Stimulated activated CD4-positive, alpha-beta T cell treated with anti-CD3 and anti-CD28 coated beads, Interleukin-1b, Interleukin-23, amount 100 ng/mL, for 1 hour (primary cell): ENCODE results near the gene VPS16.

ENCODE experiments used
- DNase-seq, 2 donors: peaks; one replicate each; pipeline ENCODE4 v3.0.0-alpha.2; 2020; ENCODE audit warnings: low read depth in 2 of 2

VPS16 gene

DNA sequence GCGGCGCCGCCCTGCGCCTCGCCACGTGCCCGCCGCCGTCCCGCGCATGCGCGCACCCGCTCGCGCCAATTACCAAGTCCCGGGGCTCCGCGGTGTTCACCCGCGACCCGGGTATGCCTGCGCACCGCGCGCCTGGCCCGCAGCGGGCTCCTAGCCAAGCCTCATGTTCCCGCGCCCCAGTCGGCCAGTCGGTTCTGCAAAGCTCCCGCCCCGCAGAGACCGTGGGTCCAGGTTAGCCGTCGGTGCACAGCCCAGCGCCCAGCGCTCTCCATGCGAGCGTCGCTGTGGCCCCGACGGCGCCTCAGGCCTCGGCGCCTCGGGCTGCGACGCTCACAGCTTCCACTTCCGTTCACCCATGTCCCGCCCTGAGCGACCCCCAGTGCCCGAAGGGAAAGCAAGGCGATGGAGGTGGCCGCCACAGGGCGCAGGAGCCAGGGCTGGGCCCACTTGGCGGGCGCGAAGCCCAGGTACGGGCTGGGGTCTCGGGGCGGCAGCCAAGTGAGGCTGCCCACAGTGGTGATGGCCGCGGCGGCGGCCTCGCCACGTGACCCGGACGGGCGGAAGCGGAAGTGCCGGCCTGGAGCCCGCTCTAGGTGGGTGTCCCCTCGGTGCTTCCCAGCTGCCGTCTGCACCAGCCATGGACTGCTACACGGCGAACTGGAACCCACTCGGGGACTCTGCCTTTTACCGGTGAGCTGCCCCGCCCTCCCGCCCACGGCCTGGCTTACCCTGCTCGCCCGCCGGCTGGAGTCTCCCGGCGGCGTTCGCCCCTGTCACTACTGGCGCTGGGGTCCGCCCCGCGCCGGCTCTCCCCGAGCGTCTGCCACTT is at the start of gene VPS16, which contains the start of gene PCED1A:
Gene VPS16 (plus strand): TSS at position 608 of the 829 bp plus-strand sequence. CDS start 30 bp downstream, at position 638.
Gene PCED1A (minus strand): TSS at position 518 of the 829 bp plus-strand sequence. CDS start 743 bp downstream, outside the sequence.
- peak; percentile 56 to 74 for DNase-seq

DNA sequence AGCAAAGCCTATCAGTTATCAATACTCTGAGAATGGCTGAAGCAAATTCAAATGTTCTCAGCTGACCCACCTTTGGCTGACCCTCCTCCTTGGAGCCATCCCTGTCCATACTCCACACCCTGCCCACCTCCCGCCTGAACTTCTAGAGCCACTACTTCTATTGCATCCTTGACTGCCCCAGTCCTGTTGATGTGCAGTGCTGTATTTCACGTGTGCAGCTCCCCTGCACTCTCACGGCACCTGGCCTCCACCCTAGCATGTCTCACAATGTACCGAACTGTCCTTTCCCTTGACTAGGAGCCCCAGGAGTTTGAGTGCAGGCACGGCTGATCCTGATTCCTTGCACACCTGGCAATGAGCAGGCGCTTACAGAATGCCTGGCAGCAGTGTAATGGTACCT is 47.1 kb upstream of the VPS16 start:
- DNase-seq = no peak

DNA sequence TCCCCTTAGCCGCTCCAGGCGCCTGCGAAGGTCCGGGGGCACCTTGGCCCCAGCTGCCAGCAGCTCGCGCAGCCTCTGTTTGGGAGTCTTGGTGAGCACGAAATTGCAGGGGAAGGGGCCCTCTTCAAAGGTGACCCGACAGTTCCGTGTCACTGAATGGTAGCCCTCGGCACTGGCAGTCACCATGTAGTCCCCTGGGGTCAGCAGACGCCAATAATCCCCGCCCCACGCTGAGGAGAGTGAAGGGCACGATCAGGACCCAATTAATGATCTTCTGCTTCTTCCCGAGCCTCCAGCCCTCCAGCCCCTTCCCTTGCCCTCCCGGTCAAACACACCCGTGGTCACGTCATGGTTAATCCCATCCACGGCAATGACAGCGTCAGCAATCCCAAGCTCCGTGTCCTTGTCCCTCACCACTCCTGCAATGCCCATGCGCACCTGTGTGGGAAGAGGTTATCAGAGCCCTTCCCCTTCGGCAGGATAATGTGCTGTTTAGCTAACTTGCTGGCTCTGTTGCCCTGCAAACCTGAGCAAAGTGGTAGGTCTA is 46.3 kb upstream of the VPS16 start:
- DNase-seq = no peak

DNA sequence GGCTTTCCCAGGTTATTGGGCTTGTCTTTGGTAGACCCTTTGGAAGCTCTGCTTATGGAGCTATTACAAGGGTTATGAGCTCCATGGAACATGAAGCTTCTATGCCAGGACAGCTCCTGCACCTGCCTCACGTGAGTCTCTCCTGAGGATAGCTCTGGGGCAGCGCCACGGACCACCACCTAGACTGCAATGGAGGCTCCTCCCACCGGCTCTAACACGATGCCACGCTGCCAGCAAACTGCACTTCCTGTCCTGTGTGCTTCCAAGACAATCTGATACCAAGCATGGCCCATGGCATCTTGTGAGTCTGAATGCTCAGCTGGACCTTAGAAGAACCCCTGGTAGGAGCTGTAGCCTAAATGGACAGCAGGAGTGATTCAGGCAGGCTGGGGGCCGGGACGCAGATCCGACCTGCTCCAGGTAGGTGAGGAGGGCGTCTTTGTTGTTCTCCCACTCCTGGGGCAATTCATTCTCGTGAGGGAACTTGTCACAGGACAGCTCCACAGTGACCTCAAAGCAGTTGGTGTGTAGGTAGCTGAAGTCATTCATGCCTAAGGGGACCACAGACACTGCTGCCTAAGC is 45.6 kb upstream of the VPS16 start:
- no peak for DNase-seq

DNA sequence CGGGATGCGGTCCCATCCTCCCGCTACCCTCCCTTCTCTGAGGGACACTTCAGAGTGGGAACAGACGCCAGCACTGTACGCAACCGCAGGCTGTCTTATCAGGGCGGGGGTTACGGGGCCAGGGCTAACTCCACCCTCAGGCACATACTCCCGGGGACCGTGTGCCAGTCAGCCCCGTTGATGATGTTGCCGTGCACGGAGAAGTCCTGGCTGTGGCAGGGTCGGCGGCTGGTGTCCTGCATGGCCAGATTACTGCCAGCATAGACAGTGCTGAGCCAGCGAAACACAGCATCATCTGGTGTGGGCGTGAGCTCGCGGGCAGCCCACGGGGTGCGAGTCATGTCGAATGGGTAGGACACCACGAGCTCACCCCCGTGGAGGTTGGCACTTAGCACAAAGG is 45.1 kb upstream of the VPS16 start:
- DNase-seq = no peak

DNA sequence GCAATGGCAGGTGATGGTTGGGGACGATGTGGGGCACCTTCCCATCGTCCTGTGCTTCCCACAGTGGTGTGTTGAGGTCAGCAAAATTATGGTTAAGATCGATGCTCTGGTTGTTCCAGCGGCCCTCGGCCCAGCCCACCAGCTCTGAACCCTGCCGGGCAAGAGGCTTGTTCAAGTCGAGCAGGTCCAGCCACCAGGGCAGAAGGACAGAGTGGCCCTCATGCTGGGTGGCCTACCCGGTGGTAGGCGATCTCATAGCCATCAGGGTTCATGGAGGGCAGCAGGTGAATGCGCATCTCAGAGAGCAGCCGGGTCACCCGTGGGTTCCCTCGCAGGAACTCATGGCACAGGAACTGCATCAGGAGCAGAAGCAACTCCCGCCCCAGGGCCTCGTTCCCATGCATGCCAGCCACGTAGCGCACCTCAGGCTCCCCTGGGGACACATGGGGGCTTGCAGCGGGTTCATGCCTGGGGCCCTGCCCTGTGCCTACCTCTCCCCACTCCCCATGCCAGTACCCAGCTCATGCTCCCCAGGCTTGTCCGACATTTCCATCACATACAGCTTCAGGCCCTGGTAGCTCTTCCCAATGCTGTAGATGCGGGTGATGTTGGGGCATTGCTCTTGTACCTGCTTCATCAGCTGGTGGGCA is 44.4 kb upstream of the VPS16 start:
- no peak for DNase-seq

DNA sequence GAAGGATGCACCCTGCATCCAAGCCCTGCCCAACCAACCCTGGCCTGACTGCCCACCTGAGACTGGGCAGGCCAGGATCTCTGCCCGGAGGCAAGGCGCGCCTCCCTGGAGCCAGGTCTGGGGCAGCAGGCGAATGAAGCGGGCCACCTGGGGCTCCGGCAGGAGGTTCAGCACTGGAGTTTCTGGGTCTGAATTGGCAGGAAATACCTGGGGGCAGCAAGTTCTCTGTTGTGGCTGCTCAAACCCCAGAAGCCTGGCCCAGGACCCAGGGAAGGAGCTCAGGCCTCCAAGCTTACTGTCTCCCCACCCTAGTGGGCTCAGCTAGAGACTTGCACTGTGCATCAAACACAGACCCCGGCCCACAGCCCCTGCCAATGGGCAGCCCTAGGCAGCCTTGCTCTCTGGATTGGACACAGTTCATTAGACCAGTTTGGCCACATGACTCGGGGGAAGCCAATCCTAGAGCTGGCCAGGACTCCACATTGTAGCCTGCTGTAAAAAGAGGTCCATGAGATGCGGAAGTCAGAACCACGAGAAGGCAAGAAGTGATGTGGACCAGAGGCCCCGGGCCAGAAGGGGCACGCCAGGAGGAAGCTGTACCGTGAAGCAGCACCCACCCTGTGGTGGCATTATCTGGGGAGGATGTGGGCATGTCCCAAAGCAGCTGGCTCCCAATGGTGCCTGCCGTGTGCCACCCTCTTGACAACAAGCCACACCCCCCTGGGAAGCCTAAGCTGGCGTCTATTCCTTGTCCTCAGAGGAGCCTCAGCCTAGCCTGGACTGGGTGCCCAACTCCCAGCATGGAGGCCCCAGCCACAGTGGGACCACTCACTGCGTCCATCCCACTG is 43.2 kb upstream of the VPS16 start:
- DNase-seq = no peak

DNA sequence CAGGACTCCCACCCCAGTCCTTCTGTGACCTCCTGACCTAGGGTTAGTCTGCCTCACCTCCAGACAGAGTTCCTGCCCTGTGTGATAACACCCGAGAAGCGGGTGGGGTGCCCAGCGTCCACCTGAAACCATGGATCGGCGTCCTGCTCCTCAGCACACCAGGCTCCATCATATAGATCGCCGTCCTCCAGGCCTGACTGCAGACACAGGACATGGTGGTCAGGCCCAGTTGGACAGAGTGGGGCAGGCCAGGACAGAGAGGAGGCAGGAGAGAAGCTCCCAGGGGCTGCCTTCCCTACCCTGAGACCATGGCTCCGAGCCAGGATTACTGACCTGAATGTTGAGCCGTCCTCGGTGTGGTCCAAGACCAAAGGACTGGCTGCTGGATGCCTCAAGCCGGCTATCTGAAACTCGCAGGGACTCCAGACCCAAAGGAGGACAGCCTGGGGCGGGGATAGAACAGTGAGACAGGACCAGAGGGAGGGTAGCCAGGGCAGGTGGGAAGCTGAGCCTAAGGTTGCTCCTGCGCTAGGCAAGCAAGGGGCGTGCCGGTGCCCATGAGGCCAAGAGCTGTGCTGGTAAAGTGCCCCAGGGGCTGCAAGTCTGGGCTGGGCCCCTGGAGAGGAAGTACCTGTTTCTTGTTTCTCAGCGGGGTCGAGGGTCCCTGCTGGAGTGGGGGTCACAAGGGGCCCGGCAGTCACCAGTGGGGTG is 42.3 kb upstream of the VPS16 start:
- no peak for DNase-seq

DNA sequence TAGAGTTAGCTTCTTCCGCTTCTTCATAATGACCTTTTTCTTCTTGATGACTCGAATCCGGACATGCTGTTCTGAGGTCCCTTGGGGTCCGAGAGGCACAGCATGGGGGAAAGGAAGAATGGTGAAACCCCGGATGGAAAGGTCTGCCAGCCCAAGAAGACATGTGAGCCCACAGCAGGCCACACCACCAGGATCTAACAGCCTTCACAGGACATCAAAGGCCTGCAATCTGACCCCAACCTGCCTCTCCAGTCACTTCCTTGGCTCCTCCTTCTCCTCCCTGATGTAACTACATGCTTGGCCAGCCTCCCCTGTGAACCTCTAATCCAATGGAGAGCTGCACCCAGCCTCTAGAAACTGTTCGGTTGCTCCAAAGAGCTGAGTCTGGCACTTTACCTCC is 41.7 kb upstream of the VPS16 start:
- no peak for DNase-seq

DNA sequence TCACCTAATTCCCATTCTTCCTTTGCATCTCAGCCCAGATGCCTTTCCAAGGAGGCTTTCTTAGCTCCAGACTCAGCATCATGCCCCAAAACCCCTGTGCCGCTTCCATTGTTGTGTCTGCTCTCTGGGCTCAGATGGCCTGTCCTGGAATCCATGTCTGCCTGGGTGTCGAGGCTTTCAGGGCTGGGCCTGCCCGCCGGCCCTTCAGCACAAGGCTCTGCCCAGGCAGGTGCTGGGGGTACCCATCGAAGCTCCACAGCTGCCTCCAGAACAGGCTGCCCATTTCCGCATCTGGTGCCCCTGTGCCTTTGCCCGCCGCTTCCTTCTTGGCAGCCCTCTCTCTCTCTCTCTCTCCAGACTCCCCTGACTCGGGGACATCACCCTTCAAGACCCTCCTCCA is 41.3 kb upstream of the VPS16 start:
- no peak for DNase-seq

DNA sequence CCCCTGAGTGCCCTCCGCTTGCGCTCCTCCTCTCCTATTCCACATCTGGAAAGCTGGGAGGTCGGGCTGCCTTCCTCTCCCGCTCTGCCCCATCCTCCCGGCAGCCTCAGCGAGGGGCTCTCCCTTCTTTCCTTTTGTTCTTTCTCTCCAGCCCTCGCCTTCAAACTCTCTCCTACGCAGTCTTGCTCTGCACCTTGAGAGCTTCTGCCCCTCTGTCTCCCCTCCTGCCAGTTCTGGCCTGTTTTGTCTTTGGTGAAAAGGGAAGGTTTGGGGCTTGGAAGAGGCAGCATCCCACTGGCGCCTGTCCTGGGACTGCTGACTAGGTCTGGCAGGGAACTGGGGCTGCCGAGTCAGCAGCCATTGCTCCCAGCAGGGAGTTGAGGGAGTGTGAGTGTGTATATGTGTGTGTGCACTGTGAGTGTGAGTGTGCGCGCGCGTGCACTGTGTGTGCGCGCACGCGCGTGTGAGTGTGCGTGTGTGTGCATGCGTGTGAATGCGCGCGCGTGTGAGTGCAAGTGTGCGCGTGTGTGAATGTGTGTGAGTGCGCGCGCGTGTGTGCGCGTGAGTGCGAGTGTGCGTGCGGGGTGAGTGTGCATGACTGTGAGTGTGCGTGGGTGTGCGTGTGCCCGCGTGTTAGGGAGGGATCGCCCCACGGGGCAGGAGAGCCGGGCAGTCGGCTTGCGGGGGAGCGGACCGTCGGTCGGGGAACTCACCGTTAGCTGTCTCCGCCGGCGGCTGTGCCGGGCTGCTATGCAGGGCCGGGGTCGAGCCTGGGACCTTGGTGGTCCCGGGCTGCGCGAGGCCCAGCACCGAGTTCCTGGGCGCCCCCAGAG is 40.6 kb upstream of the VPS16 start:
- DNase-seq = no peak

DNA sequence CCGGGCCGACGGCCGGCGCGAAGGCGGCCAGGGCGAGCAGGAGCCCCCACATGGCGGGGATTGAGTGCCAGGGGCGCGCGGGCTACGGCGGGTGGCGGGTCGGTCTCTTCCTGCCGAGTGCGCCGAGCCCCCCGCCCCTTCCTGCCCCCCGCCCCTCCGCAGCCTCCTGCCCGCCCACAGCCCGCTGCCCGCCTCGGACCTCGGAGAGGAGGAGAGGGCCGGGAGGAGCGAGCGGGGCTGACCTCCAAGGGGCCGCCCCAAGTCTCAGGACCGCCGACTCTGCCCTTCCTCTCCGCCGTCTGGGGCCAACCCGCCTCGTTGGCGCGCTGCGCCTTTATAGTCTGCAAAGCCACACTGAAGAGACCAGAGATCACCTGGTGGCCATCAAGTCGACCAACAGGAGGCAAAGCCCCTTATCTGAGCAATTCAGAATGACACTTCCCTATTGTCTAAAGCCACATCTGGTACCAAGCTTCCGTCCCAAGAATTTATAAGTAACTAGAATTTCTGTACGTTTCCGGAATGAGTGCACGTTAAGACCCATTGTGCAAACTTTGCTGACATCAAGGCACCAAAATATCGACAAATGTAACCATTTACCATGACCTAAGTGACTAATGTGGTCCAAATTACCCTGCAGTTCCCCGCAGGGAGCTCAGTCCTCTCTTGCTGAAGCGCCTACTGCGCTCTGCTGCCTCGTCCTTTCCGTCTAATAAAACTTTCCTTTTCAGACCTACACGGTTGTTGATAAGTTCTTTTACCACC is 39.8 kb upstream of the VPS16 start, which contains the start of gene CPXM1:
Gene CPXM1 (minus strand): TSS at position 107 of the 765 bp plus-strand sequence. CDS start 55 bp downstream, at position 52.
- no peak for DNase-seq

DNA sequence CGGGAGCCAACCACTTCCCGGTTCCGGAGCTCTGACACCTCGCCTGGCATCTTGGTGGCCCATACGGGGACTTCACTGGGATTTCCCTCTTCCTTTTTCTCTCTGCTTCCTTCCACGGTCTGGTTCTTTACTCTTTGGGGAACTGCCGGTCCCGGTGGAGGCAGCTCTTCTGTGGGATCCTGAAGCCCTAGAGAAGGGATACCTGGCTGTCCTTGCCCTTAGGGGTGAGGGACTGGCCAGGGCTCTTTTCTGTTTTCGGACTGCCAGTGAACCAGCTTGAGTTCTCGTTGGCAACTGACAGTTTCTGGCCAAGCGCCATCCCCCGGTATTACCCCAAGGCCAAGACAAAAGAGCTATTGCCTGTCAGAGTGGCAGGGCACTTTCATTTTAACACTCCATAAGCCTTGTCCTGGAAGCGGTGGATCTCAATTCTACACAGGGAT is 39.2 kb upstream of the VPS16 start:
- no peak for DNase-seq

DNA sequence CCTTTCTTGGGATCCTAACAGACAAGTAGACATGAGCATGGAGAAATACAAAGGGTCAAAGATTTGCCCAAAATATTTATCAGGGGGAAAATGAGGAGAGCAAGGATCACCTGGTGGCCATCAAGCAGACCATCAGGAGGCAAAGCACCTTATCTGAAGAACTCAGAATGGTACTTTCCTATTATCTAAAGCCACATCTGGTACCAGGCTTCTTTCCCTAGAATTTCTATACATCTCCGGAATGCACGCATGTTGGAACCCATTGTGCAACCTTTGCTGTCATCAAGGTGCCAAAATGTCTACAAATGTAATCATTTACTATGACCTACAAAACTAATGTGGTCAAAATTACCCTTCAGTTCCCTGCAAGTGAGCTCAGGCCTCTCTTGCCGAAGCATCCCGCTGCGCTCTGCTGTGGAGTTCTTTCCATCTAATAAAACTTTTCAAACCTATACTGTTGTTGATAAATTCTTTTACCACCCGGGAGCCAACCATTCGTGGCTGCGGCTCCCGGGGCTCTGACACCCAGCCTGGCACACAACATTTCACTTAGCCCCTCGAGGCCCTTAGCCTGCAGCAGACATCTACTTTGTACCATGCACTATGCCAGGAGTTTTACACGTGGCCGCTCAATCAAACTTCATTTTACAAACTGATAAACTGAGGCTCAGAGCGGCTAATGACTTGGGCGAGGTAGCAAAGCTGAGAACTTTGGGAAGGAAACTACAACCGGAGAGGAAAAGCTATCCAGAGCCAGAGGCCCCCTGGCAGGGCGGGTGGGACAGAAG is 36.3 kb upstream of the VPS16 start:
- DNase-seq = no peak

DNA sequence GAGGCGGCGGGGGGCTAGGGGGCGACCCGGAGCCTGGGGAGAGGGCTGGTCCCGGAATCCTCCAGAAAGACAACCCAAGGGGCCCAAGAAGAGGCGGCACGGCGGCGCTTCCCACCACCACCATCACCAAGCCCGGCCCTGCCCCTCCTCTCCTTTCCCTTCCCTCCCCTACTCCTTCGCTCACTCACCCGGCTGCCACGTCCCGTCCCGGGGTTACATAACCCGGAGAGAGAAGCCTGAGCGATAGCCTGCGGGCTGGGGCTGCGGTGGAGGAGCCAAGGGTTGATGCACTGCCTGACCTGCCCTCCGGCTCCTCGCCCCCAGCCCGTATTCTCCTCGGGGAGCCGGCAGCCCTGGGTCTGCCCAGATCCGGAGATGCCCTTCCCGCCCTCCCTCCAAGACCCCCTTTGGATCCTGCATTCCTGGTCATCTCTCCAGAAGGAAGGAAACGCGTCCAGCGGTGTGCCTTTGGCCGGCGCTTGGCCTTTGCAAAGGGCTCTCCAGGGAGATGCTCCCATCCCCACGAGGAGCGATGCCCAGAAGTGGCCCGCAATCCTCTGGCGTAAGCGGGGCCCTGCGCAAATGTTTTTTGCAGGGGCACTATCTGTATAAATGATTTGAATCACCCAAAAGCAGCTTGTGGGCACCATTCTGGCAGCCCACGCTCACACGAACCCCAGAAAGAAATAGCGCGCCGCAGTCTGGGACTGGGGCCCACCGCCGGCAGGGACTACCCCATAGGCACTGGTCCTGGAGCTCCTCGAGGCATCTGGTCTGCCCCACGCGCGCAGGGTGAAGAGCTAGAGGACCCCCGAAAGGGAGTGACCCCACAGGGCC is 35.5 kb upstream of the VPS16 start:
- no peak for DNase-seq

DNA sequence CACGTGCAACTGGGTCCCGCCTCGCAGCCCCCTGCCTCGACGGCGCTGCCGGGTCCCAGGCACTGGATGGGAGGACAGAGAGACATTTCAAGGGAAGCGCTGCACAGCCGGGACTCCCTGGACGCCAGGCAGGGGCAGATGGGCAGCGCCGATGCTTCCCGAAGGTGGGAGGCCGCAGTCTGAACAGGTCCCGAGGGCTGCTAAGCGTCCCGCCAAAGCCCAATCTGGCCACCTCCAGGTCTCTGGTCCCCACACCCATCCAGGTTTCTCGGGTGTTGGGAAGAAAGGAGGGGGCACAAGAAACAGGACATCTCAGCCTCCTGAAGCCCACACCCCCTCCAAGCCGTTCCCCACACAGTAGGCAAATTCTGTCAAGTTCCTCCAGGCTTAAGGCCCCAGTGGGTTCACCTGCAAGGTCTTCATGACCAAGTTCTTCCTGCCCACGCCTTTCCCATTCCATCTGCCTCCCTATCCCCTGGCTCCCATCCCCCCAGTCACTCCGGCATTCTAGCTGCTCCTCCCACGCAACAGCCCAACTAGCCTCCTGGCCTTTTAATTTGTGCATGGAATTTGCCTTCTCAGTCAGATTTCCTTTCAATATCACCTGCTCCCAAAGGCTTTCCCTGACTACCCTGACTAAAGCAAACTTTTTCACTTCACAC is 34.7 kb upstream of the VPS16 start:
- DNase-seq = no peak

DNA sequence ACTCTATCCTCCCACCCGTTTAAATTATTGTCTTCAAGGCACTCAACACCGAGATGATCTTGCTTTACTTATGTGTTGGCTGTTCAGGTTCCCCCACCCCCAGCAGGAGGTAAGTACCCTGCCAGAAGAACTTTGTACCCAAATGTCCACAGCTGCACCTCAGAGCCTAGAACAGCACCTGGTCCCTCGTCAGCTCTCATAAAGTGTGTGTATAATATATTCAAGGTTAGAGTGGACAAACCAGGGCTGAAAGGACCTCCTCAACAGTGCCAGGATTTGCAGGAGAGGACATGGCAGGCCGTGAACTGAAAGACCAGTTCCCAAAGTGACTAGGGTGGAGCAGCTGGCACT is 34.2 kb upstream of the VPS16 start:
- no peak for DNase-seq
